HepG2 (cell line): Measurements from ENCODE around the gene SPAG9. TPM values are rescaled to one million over a fixed set of nuclear protein-coding genes. Genes with fewer than 3 reads are reported as not detected.

Experiments
- ATAC-seq: fragments of 200-7000 bp; cut with Tn5 transposase; 3 replicates; pipeline ENCODE4 v1.9.1; 2020; ENCODE audit warnings: mild to moderate bottlenecking, moderate library complexity
- BruUV-seq: library from RNA; stranded (reverse); fragments of 400-500 nt; replicated peaks from 2 replicates; lab custom pipeline; 2021; lab: Mats Ljungman, UMichigan
- CTCF ChIA-PET: fragments of 300-600 bp; formaldehyde crosslinking; extraction: SDS; loops from one replicate; lab custom pipeline; 2021; ENCODE audit warnings: low total read pairs, inconsistent platforms, low intra/inter-chr PET ratio; lab: Yijun Ruan, JAX
- POLR2A ChIA-PET: fragments of 350-600 bp; sonication (Branson Sonifier 250); formaldehyde crosslinking; loops from one replicate; lab custom pipeline; 2020; ENCODE audit warnings: antibody characterized with exemption, inconsistent platforms; lab: Yijun Ruan, JAX
- DNase-seq: peaks from one replicate; pipeline ENCODE4 v3.0.0-alpha.2; 2015; ENCODE audit warnings: low spot score
- FAIRE-seq: peaks from 3 replicates; lab custom pipeline; 2011; peaks lifted over from hg19 to GRCh38; lab: Jason Lieb, UNC
- H2AFZ ChIP-seq: one replicate; pipeline ENCODE4 v1.6.1; 2011; ENCODE audit warnings: low read length, inconsistent platforms
- H3K27ac ChIP-seq: fragments of 300-600 bp; 3 replicates; pipeline ENCODE4 v1.8.0; 2011; ENCODE audit warnings: mixed run types, mild to moderate bottlenecking, mixed read lengths, low read length, inconsistent platforms; ENCODE audit not compliant: insufficient read depth; ENCODE audit errors: extremely low read length
- H3K27me3 ChIP-seq, 2 experiments: fragments of 200-600 bp in 1 of 2; 2 replicates in 1 of 2; 3 replicates in 1 of 2; pipeline versions ENCODE4 v1.6.0 to v1.8.0; 2011; ENCODE audit warnings: low read length in 2 of 2, mild to moderate bottlenecking in 2 of 2, moderate library complexity in 2 of 2, inconsistent platforms in 1 of 2; ENCODE audit not compliant: insufficient read depth in 2 of 2, control insufficient read depth in 1 of 2
- H3K36me3 ChIP-seq, 2 experiments: fragments of 200-600 bp in 1 of 2; replicated peaks in 1 of 2; 2 replicates in 1 of 2; 3 replicates in 1 of 2; pipeline versions ENCODE4 v1.5.1 to v1.8.0; 2011; ENCODE audit warnings: low read length in 2 of 2, inconsistent platforms in 1 of 2; ENCODE audit not compliant: insufficient read depth in 2 of 2, control insufficient read depth in 1 of 2
- H3K4me1 ChIP-seq: 2 replicates; pipeline ENCODE4 v1.5.1; 2012; ENCODE audit warnings: low read length, inconsistent platforms; ENCODE audit not compliant: insufficient read depth
- H3K4me2 ChIP-seq: 2 replicates; pipeline ENCODE4 v1.6.0; 2011; ENCODE audit warnings: low read depth, low read length, inconsistent platforms
- H3K4me3 ChIP-seq, 3 experiments: fragments of 200-600 bp in 1 of 3; sonication (generic), shearing (Covaris generic) in 1 of 3; replicated peaks in 1 of 3; 2 replicates each; pipeline ENCODE4 v1.5.1; 2011 to 2016; ENCODE audit warnings: low read length in 3 of 3, inconsistent platforms in 2 of 3, low read depth in 2 of 3, mild to moderate bottlenecking in 2 of 3, control low read depth in 1 of 3, mixed read lengths in 1 of 3; ENCODE audit not compliant: insufficient read depth in 1 of 3
- H3K79me2 ChIP-seq: one replicate; pipeline ENCODE4 v1.6.1; 2011; ENCODE audit warnings: low read length, inconsistent platforms; ENCODE audit not compliant: insufficient read depth
- H3K9ac ChIP-seq: 2 replicates; pipeline ENCODE4 v1.6.0; 2011; ENCODE audit warnings: mild to moderate bottlenecking, low read depth, low read length, inconsistent platforms; ENCODE audit not compliant: insufficient read depth
- H3K9me3 ChIP-seq: 2 replicates; pipeline ENCODE4 v1.5.1; 2012; ENCODE audit warnings: mild to moderate bottlenecking, low read length
- H4K20me1 ChIP-seq: 2 replicates; pipeline ENCODE4 v1.6.0; 2011; ENCODE audit warnings: inconsistent platforms, mild to moderate bottlenecking, low read length, moderate library complexity; ENCODE audit not compliant: insufficient read depth
- HNRNPL ChIP-seq: fragments of 200-400 bp; formaldehyde crosslinking; IDR thresholded peaks from 2 replicates; pipeline ENCODE4 v1.6.1; 2017; ENCODE audit warnings: mild to moderate bottlenecking, low read depth, low read length
- ZNF687 ChIP-seq: sonication (generic); formaldehyde crosslinking; IDR thresholded peaks from 2 replicates; pipeline ENCODE4 v1.5.1; 2020; ENCODE audit warnings: mild to moderate bottlenecking, missing genetic modification reagents, moderate library complexity
- WGBS: methylation state at CpG from one replicate; pipeline ENCODE4 v1.1.6; 2017; ENCODE audit warnings: low lambda C conversion rate; 5-methylcytosine and 5-hydroxymethylcytosine counted together
- in situ Hi-C: cut with HindIII; loops from 2 replicates; pipeline ENCODE4 v1.10.0; 2017; ENCODE audit warnings: low pct_unique_long_range_greater_than_20kb; ENCODE audit not compliant: extremely low pct_ligation_motif_present
- intact Hi-C: fragments of 100-400 bp; cut with micrococcal nuclease; formaldehyde crosslinking; loops from one replicate; pipeline ENCODE4 v1.10.0; 2022; ENCODE audit not compliant: unreplicated experiment
- polyA plus RNA-seq, 8 experiments: library from polyadenylated mRNA; depleted of rRNA in 3 of 8; stranded (reverse) in 7 of 8; unstranded in 1 of 8; fragments of >200 nt; fragmentation: Illumina TruSeq in 4 of 8; extraction: Trizol in 4 of 8; gene quantifications; 2 replicates each; pipeline versions ENCODE4 v1.2.1 to v1.2.3, GENCODE V29; 2011 to 2016; ENCODE audit warnings: low read depth in 4 of 8, missing spikeins in 1 of 8, mixed read lengths in 1 of 8; ENCODE audit not compliant: insufficient read depth in 1 of 8
- total RNA-seq, 5 experiments: library from RNA; depleted of rRNA; stranded (reverse); fragments of >200 nt; fragmentation: Illumina TruSeq; extraction: Trizol; gene quantifications; 2 replicates each; pipeline ENCODE4 v1.2.3, GENCODE V29; 2016; ENCODE audit warnings: low read depth in 1 of 5
- TF ChIP-seq, protein P1 (sequence below): sonication (generic); formaldehyde crosslinking; IDR thresholded peaks from 2 replicates; pipeline ENCODE4 v1.9.0; 2022; ENCODE audit warnings: low read depth, missing genetic modification reagents
- TF ChIP-seq, protein P2 (sequence below): sonication (generic); formaldehyde crosslinking; IDR thresholded peaks from 2 replicates; pipeline ENCODE4 v1.9.0; 2021; ENCODE audit warnings: missing genetic modification reagents, borderline replicate concordance

SPAG9 gene
- total and polyA plus RNA-seq, 2 of the 13 experiments (the other 11 are each of a cell fraction or from before 2014, with no cell fraction given): 43.2 to 78.6 TPM

- Histone ChIP-seq H3K36me3 (no peaks in the 10 kb centered on the region), H3K4me1 (peaks cover 85% of the 10 kb centered on the region), H4K20me1 (no peaks in the 10 kb centered on the region), H3K9ac (no peak overlapping the region), H3K79me2 (no peaks in the 10 kb centered on the region), H2AFZ (no peak overlapping the region), H3K27ac (no peak overlapping the region), H3K9me3 (no peaks in the 10 kb centered on the region), H3K4me2 (no peak overlapping the region; the same call in 1 of the 2 replicates), H3K4me3 (no peak overlapping the region), H3K27me3 (no peaks in the 10 kb centered on the region)
- no peak for DNase-seq
- no peak for FAIRE-seq
- no peak for ATAC-seq
- intact Hi-C loops (loop anchor here (10.0 kb wide), 1 partner anchor 407 kb away; the partner anchor contains the start of gene SPATA20), in situ Hi-C loops (loop anchor here (10.0 kb wide), 1 partner anchor 407 kb away; the partner anchor contains the start of gene SPATA20)
- TF ChIP-seq ZNF687 (CRISPR knock-in tag): peak; percentile 43
- TF ChIP-seq, protein P1, sequence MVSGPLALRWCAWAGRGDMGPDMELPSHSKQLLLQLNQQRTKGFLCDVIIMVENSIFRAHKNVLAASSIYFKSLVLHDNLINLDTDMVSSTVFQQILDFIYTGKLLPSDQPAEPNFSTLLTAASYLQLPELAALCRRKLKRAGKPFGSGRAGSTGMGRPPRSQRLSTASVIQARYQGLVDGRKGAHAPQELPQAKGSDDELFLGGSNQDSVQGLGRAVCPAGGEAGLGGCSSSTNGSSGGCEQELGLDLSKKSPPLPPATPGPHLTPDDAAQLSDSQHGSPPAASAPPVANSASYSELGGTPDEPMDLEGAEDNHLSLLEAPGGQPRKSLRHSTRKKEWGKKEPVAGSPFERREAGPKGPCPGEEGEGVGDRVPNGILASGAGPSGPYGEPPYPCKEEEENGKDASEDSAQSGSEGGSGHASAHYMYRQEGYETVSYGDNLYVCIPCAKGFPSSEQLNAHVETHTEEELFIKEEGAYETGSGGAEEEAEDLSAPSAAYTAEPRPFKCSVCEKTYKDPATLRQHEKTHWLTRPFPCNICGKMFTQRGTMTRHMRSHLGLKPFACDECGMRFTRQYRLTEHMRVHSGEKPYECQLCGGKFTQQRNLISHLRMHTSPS (CRISPR knock-in tag): 0 out of 2 replicates have a peak, but pooled peaks have one; percentile 32
- TF ChIP-seq, protein P2, sequence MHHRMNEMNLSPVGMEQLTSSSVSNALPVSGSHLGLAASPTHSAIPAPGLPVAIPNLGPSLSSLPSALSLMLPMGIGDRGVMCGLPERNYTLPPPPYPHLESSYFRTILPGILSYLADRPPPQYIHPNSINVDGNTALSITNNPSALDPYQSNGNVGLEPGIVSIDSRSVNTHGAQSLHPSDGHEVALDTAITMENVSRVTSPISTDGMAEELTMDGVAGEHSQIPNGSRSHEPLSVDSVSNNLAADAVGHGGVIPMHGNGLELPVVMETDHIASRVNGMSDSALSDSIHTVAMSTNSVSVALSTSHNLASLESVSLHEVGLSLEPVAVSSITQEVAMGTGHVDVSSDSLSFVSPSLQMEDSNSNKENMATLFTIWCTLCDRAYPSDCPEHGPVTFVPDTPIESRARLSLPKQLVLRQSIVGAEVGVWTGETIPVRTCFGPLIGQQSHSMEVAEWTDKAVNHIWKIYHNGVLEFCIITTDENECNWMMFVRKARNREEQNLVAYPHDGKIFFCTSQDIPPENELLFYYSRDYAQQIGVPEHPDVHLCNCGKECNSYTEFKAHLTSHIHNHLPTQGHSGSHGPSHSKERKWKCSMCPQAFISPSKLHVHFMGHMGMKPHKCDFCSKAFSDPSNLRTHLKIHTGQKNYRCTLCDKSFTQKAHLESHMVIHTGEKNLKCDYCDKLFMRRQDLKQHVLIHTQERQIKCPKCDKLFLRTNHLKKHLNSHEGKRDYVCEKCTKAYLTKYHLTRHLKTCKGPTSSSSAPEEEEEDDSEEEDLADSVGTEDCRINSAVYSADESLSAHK (CRISPR knock-in tag): no peak
- peak; percentile 75 for TF ChIP-seq HNRNPL
- ChIA-PET CTCF (no interaction called here), POLR2A (interaction anchor here (1.1 to 6.3 kb wide), 3 partner anchors 37 to 100 kb away, joined by 3 to 52 read pairs (median 6); partner anchors contain the start of gene TOB1)
- WGBS: 60% methylated on average over 1 of the region's 5 CpGs
- BruUV-seq: no TSS peak
These were observed 168.7 kb downstream of the SPAG9 start for GRCh38 chr17:50952013-50952412.
